GM18867 (cell line): ENCODE data around the gene KCNQ2.

ENCODE experiments used
- ATAC-seq: cut with Tn5 transposase; IDR thresholded peaks from one replicate; pipeline ENCODE4 v1.9.1; 2021; ENCODE audit warnings: mild to moderate bottlenecking, moderate library complexity; ENCODE audit not compliant: unreplicated experiment

Gene KCNQ2

DNA sequence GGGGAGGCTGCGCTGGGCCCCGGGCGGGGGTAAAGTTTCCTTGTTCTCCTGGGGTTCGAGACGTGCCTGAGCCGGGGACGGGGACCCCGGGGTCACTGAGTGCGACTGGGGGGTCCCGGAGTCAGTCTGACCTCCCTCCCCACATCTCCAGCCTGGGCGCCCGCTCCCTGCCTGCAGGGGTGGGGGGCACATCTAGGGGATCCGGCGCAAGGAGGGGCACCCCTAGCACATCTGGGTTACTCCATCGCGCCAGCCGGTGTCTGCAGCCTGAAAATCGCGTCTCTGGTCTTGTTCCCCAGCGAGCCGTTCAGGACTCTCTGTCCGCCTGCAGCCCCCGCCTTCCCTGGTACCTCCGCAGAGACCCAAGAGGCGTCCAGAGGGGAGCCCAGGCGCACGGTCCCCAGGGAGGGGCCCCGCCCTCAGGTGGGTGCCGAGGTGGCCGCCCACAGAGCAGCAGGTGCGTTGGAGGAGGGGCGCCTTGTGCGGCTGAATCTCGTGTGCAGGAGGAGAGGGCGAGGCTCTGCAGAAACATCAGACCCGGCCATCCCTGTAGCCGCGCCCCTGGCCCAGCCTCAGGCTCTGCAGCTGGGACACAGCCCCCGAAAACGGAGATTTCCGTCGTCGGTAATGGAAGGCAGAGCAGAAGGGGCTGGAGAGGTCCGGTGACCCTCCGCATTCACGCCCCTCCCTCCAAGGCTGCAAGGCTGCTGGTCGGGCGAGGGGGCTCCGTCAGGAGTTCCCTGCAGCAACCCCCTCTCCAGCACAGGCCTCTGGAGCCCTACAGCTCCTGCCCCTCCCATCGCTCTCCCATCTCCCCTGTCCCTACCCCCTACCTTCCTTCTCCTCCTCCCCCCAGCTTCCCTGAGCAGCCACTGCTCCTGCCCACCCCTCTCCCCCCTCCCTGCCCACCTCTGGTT, 110.7 kb downstream of the KCNQ2 start:
- ATAC-seq, result no peak

DNA sequence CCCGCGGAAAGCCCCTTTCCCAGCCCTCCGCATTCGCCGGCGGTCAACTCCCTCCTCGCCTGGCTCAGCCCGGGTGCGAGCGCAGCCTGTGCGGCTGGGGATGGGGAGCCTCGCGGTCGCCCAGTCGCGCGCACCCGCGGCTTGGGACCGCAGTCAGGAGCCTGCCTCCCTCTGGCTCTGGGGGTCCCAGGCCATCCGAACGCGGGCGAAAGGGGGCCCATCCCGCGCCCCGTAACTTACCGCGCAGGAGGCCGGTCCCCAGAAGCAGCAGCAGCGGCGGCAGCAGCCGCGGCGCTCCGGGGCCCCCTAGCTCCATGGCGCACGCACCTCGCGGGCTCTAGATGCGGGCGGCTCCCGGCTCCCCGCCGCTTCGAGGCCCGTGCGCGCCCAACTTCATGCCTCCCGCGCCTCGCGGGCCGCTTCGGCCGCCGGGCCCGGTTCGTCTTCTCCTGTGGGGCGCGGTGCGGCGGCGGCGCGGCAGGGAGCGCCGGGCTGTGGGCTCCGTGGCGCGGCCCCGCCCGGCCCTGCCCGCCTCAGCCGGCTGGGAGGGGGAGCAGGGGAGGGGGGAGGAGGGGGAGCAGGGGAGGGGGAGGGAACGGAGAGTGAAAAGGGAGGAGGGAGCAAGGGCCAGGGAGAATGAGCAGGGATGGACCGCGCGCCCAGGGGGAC, 111.5 kb downstream of the KCNQ2 start, which contains the start of gene CHRNA4:
TSS of gene CHRNA4 (minus strand) at position 500 of the 669 bp plus-strand sequence. CDS start at position 316, 184 bp downstream.
- no peak for ATAC-seq

DNA sequence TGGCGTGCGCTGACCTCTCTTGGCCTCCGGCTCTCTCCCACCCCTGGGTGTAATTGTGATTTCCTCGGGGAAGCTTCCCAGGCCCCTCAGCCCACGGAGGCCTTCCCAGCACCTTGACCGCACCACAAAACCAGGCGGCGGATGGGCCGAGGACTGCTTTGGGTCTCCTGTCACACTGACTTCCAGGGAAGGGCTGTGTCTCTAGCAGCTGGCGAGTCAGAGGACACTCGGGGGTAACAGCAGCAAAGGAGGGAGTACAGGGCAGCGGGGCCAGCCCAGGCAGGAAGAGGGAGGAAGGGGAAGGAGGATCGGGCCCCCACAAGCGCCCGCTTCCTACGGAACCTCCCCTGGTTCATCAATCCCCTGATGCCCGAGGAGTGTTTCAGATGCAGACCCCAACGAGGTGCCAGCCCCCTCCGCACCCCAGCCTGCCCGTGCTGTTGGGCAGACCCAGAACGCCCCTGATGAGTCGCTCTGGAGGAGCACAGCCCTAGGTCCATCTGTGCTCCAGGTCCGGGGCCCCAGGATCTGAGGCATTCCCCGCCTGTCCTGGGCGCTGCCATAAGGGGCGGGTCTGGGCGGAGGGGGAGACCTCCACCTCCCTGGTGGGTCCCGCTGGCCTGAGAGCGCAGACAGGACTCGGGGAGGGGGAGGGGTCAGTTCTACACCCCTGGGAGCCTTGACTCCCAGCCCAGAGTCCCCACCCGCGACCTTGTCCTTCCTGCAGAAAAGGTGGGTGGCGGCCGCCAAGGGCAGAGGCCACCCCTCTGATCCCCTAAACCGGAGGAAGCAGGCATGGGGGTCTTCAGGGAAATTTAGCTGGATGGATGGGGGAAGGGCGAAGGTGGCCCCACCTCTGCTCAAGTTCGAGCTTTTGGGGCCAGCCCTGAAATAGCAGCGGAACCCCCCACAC, 112.3 kb downstream of the KCNQ2 start:
- no peak for ATAC-seq

DNA sequence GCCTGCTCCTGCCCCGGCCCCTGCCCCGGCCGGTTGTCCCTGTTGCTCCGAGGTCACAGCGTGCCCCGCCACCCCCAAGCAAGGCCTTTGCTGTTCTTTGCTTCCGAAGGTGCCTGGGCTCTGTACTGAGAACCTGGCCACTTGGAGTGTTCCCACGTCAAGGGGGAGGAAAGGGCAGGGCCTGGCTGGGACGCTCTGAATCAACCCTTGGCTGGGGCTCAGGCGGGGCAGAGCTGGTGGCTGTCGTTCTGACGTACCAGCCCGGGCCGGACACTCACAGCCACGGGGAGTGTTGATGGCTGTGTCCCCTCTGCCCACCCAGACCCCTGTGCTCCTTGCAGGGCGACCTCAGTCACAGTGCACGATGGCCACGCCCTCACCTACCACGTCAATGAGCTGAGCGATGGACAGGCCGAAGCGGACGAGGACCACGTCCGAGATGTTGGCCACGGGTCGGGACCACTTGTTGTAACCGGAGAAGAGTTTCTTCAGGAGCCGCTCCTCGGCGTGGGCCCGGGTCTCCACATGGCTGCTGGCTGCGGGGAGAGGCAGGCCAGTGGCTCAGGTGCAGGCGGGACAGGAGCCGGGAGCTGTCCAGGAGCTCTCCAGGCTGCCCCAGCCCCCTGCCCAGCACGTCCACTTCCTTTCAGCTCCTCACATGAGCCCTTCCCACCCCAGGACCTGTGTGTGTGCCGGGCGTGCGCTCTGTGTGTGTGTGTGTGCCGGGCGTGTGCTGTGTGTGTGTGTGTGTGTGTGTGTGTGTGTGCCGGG, 113.1 kb downstream of the KCNQ2 start:
- ATAC-seq, result no peak

DNA sequence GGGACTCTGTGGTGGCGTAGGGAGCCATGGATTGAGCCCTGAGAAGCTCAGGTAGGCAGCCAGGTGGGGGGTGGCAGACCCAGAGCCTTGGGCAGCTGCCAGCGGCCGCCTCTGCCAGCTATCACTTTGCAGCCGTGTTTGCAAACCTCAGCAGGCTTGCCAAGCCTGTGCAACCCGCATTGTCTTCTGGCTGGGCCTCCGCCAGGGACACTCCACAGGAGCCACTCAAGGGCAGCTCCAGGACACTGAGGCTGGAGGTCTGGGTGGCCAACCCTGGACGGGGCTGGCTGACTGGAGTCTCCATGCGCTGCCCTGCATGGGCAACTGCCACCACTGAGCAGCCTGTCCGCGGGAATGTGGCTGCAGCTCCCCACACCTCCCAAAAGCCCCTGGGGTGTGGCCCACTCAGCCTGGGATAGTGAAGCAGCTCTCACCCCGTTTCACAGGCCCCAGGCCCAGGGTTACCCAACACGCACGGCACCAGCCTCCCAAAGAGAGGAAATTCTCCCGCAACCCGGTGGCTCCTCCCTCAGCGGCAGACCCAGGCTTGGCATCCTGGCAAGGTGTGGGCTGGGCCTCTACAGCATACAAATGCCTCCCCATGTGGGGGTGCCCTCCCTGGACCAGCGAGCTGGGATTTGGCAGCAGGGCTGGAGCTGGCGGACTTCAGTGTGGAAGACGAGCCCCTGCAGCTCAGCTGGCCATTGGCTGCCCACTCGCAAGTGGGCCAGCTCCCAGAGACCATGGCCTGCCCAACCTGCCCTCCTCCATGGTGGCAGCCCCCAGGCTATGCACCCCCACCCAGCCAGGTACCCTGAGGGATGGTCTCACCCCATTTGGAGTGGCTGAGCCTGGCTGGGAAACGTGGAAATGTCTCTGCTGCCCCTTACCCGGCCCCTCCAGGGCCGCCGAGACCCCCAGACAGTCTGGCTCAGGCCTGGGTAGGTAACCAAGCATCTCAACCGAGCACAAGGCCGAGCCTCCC, 114.2 kb downstream of the KCNQ2 start:
- ATAC-seq, result no peak

DNA sequence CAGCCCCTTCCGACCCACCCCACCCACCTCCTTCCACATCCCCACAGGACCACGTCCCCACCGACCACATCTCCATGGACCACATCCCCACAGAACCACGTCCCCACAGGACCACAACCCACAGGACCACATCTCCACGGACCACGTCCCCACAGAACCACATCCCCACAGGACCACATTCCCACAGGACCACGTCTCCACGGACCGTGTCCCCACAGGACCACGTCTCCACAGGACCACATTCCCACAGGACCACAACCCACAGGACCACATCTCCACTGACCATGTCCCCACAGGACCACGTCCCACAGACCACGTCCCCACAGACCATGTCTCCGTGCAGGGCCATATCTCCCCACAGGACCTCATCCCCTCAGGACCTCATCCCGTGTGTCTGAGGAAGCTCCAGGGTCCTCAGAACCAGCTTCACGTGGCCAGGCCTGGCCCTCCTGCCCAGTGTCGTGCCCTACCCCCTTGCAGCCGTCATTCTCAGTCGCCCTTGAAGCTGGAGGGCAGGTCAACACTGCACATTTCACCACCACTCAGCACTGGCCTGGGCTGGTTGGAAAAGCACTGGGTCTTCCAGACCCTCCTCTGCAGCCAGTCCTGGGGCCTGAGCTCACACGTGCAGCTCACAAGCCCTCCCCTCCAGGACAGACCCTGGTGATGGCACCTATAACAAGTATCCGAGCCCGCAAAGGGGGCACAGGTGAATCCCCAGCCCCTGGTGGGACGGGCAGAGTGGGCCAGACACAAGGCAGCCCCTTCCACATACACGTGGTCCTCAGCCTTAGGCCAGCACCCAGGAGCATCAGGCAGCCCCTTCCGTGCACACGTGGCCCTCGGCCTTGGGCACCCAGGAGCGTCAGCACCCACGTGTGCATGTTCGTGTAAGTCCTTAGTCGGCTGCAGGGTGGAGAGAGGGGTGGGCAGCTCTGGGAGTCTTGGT, 115.2 kb downstream of the KCNQ2 start:
- no peak for ATAC-seq

DNA sequence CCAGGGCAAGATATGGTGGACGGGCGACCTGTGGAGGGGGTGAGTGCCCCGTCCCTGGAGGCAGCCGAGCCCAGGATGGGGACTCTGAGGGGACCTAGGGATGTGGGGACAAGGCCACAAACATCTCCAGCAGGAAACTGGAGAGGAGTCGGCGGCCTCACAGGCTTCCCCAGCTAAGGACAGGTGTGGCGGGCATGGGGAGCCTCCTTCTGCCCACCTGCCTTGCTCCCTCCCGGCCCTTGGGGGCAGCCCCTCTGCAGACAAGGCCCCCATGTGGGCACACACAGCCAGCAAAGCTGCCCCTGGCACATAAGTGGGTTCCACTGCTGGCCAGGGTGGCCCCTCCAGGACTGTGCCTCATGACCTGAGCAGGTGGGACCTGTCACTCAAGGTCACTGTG, 115.9 kb downstream of the KCNQ2 start:
- ATAC-seq, result no peak

DNA sequence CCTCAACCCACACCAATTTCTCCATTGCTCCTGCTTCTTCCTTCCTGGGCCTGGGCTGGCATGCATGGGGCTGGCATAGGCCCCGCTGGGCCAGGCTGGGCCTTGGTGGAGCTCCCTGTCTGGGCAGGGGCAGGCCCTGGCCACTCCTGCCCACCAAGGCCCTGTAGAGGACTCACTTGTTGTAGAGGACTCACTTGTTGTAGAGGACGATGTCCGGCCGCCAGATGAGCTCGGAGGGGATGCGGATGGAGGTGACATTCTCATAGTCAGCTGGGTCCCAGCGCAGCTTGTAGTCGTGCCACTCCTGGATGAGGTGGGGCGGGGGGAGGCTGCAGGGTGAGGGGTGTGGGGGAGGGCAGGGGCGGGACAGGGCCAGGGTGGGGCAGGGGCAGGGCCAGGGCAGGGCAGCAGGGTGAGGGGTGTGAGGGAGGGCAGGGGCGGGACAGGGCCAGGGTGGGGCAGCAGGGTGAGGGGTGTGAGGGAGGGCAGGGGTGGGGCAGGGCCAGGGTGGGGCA, 116.6 kb downstream of the KCNQ2 start:
- no peak for ATAC-seq

DNA sequence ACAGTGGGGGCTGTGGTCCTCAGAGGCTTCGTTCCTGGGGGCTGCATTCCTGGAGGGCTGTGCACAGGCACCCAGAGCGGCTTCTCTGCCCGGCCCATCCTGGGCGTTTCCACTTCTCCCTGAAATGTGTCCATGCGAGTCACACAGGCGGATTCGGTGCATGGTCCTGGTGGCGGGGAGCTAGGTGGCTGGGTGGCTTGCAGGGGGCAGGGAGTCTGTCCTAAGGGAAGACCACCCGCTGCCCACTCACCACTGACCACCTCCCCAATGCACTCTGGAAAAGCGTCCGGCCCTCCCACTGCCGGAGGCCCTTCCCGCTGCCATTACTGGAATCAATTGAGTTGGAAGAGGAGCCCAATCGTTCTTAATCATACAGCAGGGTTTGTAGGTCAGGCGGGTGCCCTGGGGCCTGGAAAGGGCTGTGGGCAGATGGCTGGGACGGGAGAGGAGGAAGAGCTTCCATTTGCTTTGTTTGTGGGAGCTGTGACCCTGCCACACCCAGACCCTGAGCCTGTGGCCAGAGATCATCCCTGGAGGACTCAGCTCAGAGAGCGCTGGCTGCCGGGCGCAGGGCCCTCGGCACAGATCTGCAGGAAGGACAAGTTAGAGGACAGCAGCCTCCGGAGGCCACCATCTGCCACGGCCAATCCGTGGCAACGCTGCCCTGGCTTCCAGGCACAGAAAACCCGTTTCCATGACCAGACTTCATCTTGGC, 117.7 kb downstream of the KCNQ2 start:
- no peak for ATAC-seq

DNA sequence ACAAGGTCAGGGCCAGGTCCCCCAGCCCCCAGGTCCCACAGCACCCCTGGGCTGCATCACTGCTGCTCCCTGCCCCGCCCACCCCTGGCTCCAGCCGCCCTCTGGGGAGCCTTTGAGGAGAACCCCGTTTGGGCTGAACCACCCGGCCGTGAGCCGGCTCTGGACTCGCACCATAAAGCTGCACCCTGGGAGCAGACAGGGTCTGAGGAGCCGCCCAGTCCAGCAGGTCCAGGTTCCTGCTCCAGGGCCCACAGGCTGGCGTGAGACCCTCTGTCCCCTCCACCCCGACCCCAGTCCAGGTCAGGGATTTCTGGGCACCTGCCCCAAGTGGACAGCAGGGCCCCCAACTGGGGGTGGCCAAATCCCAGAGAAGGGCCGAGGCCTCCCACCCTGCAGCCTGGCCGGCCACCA, 119.6 kb downstream of the KCNQ2 start:
- ATAC-seq, result no peak

DNA sequence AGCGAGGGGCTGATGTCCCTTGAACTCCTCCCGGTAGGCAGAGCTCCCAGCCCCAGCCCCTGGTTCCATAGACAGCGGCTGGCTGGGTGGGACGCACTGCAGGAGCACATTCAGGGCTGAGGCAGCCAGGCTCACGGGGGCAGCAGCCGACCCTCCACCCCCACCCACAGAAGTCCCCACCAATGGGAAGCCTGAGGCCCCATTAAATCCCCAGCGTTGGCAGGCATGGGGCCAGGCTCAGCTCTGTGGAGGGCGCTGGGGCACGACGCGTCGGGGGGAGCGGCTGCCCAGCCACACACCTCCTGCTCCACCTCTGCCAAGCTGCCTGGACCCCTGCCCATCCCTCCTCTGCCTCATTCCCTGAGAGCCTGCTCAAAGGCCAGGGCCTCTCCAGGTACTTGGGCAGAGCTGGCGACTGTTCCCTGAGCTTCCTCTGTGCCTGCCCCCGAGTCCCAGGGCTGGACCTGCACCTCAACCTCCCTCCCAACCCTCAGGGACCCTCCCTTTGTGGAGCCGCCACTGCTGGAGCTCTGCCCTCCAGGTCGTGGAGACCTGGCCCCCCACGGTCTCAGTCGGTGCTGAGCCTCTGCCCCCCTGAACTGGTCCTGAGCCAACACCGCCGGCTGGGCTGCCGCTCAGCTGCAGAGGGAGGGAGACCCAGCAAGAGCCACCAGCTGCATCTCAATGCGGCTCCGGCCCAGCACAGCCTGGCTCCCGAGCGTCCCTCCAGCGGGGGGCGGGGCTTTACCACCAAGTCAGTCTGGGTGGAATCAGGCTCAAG, 120.5 kb downstream of the KCNQ2 start:
- ATAC-seq, result no peak

DNA sequence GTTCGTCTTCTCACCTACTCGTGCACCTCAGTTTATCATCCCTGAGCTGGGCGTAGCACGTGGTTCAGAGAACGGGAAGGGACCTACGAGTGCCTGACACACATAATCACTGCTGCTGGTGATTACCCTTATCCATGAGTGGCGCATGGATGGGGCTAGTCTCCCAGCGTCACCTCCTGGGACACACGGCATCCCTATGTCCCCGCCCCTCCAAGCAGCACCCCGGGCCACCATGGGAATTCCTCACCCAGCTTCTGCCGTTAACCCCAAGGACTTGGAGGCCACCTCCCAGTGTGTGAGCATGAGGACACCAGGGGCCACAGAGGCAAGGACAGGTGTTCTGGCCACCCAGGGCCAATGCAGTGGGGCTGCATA, 121.1 kb downstream of the KCNQ2 start:
- no peak for ATAC-seq

DNA sequence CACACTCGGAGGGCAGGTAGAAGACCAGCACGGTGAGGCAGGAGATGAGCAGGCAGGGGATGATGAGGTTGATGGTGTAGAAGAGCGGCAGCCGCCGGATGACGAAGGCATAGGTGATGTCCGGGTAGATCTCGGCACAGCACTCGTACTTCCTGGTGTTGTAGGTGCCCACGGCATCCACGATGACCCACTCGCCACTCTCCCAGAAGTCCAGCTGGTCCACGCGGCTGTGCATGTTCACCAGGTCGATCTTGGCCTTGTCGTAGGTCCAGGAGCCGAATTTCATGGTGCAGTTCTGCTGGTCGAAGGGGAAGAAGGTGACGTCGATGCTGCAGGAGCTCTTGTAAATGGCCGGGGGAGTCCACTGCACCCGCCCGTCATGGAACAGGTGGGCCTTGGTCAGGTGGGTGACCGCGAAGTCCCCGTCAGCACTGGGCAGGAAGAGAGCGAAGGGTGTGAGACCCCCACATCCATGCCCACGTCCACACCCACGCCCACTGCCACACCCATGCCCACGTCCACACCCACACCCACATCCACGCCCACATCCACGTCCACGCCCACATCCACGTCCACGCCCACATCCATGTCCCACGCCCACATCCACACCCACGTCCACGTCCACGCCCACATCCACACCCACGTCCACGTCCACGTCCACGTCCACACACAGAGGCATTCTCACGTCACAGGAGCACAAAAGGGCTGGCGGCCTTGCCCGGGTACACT, 121.7 kb downstream of the KCNQ2 start:
- no peak for ATAC-seq
